GM19025 (cell line): ENCODE data around the gene TSGA10IP.

Experiments
- ATAC-seq: cut with Tn5 transposase; IDR thresholded peaks from one replicate; pipeline ENCODE4 v1.9.1; 2021; ENCODE audit warnings: mild to moderate bottlenecking, low read depth, moderate library complexity; ENCODE audit not compliant: unreplicated experiment

TSGA10IP gene

DNA sequence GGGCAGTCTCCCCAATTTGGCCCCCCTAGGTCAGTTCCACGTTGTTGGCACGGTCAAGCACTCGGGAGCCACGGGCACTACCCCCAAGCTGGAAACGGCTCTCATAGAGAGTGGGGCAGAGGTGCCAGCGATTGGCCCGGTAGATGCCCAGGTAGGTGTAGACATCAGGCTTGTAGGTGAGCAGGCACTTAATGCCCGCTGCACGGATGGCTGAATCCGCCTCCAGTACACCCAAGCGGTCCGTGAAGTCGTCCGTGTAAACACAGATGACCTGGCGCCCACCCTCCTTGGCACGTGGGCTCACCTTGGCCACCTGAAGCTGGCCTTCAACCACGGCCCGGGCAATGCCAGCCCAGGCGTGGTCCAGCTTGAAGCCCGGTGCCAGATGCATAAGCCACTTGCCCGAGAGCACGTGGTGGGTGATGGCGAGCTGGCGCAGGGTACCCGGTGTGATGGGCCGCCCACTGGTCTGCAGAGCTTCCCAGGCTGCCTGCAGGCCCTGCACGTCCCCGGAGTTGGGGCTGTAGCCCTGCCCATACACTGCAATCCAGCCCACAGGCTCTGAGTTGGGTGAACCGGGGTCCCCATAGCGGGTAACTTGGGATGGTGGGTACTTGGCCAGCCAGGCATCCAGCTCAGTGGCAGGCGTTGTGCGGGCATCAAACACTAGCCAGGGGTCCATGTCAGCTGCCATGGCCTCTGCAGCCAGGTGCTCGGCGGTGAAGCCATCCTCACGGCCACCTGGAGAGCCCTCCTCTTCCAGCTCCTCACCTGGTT is 27.7 kb upstream of the TSGA10IP start:
- no peak for ATAC-seq

DNA sequence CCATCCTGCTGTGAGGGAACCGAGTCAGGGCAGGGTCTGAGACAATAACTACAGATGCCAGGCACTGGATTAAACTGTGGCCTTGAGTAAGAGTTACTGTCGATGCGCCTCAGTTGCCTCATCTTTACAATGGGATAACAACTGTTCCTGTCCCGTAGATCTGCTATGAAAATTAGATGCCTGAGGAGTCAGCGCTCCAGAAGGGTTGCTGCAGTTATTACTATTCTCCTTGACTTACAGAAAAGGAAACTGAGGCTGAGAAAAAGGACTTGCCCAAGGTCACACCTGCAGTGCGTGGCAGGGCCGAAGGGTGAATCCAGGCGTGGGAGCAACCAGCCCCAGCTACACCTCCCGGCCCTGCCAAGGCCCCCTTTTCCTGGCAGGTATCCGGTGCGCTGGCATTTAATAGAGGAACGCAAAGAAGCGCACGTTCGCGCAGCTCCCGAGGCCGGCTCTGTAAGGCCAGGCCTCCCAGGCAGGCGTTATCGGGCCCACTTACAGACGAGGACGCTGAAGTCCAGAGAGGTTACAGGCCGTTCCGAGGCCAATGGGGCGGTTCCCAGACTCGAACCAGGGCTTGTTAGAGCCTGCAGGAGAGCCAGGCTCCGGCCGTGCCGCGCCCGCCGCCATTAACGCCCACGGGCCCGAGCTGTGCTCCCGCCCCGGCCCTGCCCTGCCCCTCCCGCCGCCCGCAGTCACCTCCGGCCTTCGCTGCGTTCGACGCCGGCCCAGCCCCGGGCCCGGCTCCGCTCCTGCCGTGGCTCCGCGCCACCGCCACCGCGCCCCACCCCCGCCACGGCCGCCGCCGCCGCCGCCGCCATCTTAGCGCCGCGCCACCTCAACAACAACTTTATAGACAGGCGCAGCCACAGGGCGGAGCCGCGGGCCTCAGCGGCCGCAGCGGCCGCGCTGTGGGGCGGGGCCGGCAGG is 26.8 kb upstream of the TSGA10IP start, which contains the start of gene C11orf68:
TSS of gene C11orf68 (minus strand) at position 852 of the 930 bp plus-strand sequence. CDS start at position 821, 31 bp downstream.
- peak; percentile 43 for ATAC-seq

DNA sequence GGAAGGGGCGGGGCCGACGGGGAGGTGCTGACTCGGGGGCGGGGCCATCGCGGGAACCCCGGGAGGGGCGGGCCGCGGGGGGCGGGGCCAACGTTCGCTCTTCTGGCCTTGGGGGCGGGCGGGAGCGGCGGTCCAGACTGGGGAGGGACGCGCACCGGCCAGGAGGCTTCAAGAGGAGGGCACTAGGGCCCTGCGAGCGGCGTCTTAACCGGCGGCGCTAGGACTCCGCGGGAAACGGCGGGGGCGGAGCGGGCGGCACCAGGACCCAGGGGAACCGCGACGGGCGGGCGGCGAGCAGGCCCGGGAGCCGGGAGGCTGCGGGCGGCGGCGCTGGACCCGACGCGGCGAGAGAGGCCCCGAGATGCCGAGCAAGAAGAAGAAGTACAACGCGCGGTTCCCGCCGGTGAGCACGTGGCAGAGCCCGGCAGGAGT is 26.1 kb upstream of the TSGA10IP start, which contains the start of gene DRAP1:
TSS of gene DRAP1 (plus strand) at position 286 of the 432 bp plus-strand sequence. CDS start at position 362, 76 bp downstream.
- peak; percentile 85 for ATAC-seq

DNA sequence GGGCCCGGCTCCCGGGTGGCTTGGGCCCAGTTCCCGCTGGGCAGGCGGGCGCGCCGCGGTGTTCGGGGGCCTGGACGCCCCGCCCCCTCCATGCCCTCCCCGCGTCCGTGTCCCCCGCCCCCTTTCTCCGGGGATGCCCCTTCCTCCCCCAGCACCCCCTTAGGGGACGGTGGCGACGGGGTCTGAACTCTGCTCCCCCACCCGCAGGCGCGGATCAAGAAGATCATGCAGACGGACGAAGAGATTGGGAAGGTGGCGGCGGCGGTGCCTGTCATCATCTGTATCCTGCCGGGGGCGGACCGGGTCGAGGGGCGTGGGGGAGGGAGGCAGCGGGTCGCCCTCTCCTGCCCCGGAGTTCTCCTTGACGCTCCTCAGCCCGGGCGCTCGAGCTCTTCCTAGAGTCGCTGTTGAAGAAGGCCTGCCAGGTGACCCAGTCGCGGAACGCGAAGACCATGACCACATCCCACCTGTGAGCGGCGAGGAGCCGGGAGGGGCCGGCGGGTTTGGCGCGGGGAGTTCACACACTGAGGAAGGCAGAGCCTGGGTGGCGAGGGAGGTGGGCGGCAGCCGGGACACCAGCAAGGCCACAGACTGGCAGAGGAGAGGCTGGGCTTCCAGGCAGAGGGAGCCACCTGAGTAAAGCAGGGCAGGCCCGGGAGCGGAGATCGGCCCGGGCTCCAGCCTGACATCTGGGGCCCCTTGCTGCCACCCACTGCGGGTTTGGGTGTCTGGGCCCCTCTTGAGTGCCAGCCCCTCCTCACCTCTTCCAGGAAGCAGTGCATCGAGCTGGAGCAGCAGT is 25.5 kb upstream of the TSGA10IP start:
- peak; percentile 40 for ATAC-seq

DNA sequence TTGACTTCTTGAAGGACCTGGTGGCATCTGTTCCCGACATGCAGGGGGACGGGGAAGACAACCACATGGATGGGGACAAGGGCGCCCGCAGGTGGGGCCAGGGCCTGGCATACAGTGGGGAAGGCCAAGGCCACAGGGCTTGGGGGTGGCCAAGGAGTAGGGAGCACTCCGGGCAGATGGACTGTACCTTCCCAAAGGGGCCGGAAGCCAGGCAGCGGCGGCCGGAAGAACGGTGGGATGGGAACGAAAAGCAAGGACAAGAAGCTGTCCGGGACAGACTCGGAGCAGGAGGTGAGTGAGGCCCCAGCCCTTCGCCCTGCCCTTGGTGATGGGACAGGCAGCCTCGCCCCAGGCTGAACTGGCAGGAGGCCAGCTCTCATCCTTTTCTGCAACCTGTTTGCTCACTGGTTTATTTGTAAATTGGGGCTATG is 24.9 kb upstream of the TSGA10IP start:
- ATAC-seq: no peak

DNA sequence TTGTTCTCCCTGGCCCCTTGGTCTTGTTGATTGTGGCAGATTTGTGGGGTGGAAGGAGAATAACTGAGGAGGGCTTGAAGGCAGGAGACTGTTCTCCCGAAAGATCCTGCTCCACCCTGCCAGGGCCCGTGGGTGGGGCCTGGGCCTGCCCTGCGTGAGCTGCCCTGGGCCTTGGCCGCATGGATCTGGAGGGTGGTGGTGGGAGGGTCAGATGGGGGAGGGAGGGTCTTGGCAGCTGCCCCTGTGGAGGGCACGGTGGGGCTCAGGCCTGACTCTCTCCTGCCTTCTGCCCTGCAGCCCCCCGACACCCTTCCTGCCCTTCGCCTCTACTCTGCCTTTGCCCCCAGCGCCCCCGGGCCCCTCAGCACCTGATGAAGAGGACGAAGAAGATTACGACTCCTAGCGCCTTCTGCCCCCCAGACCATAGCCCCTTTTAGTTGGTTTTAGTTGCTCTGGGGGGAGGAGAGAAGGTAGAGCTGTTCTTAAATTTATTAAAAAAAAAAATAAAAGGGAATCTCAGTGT is 24.2 kb upstream of the TSGA10IP start:
- ATAC-seq: no peak

DNA sequence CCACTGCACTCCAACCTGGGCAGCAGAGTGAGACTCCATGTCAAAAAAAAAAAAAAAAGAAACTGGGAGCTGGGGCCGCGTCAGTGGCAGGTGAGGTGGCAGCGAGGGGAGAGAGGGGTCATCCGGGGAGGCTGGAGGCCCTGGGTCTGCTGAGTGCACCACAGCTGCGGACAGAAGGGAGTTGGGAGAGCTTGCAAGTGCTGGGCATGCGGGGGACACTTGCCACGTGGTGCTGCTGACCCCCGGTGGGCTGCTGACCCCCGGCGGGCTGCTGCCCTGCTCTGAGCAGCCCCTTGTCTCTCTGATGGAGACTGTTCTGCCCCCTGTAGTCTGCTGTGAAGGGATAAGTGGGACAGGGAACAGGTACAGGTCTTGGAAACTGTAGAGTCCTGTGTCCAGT is 23.4 kb upstream of the TSGA10IP start:
- ATAC-seq: no peak

DNA sequence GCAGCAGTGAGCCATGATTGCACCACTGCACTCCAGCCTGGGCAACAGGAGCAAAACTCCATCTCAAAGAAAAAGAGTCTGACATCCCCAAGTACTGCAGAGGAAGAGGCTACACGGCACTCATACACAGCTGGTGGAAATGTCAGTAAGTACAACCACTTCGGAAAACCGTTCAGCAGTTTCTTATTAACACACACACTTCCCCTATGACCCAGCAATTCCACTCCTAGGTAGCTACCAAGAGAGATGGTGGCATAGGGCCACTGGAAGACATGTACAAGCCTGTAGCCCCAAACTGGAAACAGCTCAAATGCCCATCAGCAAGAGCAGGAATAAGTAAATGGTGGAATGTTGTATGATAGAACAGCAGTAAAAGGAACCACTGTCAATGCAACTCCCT is 22.7 kb upstream of the TSGA10IP start:
- ATAC-seq: no peak

DNA sequence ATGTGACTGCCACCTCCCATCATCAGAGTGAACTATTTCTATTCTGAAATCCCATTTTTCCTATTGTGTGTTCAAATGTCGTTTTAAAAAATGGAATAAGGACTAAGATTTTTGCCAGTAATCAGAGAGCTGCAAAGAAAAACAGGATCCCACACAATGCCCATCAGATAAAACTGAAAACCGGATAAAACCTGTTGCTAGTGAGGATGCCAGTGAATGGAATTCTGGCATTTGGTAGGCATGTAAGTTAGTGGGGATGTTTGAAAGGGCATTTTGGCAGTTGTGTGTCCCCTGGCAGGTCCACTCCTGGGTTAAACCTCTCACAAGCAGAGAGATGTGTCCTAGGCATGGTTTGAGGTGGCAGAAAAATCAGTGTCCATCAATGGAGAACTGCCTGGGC is 19.9 kb upstream of the TSGA10IP start:
- ATAC-seq: no peak

DNA sequence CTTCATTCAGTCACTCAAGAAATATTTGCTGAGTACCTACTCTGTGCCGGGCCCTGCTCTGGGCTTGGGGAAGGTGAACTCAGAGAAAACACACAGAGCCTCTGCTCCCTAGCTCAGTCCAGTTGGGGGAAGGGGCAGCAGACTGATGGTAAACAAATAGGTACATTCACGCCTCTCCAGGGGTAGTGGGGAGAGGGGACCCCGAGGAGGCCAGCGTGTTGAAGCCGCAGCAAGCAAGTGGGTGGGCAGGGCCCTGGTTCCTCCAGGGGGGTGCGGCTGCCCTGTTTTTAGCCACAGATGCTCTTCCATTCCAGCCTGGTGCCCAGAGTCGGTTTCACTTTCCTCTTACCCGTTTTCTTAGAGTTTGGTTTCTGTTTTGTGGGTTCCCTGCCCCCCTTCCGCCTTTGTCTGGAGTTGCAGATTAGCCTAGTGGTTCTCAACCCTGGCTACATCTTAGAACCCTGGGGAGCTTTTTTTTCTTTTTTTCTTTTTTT is 17.3 kb upstream of the TSGA10IP start:
- ATAC-seq: peak; percentile 77

DNA sequence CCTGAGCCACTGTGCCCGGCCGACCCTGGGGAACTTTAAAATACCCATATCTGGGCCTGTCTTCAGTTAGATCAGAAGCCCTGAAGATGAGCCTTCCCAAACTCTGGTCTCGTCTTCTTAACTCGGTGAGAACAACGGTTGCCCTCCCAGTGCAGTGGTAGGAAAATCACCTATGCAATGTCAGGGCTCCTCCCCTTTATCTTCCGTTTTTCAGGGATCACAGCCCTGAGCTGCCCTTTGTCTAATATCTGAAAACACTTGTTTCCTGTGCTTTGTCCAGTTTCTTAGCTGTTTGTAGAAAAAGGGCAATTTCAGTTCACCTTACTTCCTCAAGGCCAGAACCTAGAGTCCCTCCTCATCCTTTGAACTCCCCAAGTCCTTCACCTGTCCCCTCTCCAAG is 16.6 kb upstream of the TSGA10IP start:
- no peak for ATAC-seq

DNA sequence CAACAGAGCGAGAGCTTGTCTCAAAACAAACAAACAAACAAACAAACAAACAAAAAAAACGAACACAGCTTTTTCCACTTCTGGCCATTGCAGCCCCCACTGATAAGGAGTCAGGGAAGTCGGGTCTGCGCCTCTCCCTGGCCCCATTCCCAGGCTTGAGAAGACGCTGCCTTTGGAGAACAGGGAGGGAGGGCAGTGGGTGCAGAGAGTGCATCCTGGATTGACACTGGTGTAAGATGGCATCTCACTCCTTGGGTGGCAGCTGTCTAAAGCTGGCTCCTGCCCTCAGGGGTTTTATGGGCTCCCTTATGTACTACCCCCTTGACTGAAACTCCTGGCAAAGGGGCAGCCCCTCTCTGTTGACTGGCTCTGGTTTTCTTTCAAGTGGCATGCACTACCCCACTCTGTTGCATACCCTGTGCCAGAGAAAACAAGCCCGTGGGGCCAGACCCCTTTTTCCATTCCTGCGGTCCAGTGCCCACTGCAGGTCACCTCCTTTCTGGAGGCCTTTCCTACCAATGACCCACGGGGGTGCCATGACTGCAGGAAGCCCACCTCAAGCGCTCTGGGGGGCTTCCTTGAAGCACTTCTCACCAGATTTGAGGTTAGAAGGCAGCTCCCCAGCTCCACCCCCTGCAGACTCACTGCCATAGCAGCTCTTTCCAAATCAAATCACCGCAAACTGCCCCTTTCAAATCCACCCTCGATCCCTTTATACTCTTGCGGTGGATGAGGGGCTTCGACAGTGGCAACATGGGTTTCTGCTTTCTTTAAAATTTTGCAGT is 13.3 kb upstream of the TSGA10IP start:
- ATAC-seq: no peak

DNA sequence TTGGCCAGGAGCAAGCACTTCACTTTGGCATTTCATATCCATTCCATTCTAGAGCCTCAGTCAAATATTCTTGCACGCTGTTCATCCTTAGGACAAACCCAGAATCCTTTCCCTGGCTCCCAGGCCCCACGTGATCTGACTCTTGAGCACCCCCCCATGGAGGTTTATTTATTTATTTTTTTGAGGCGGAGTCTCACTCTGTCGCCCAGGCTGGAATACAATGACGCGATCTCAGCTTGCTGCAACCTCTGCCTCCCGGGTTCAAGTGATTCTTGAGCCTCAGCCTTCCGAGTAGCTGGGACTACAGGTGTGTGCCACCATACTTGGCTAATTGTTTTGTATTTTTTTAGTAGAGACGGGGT is 12.7 kb upstream of the TSGA10IP start:
- no peak for ATAC-seq

DNA sequence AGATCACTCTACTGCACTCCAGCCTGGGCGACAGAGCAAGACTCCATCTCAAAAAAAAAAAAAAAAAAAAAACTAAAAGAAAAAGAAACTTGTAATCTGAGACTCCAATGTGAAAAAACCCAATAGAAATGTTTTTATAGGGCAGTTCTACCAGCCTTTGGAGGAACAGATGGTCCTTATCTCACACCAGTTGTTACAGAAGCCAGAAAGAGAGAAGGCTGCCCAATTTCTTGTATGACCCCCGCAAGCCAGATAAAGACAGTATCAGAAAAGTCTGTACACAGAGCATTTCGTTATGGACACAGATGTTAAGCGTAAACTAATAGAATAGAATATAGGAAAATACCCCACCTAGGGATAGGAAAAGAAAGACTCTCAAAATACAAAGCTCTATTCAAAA is 11.3 kb upstream of the TSGA10IP start:
- no peak for ATAC-seq

DNA sequence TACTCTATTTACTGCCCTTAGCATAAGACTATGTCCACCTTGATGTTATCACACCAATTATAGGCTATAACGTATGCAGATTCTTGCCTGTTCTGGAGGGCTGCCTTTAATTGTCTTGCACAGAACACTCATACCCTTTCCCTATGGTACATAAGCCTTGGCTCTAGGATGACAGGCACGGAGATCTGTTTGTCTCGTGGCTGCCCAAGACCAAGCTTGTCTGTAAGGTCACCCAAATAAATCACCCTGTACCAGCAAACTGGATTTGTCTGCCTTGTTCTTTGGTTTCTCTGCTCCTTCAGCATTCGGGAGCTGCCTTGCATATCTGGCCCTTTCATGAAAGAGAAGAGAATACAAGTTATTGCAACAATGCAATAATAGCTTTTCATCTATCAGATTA is 7.5 kb upstream of the TSGA10IP start:
- ATAC-seq: no peak

DNA sequence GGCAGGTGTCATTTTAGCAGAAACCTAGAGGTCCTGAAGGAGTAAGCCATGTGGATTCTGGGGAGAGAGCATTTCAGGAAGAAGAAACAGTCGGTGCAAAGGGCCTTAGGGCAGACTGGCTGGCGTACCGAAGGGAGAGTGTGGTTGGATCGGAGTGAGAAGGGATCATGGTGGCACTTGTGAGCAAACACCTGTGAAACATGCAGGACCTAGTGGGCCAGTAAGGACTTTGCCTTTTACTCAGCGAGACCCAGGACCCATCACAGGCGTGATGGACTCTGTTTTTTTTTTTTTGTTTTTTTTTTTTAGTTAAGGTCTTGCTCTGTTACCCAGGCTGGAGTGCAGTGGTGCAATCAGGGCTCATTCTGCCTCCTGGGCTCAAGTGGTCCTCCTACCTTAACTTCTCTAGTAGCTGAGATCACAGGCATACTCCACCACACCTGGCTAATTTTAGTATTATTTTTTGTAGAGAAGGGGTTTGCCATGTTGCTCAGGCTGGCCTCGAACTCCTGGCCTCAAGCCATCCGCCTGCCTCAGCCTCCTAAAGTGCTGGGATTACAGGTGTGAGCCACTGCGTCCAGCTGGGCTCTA is 3.5 kb upstream of the TSGA10IP start:
- no peak for ATAC-seq

DNA sequence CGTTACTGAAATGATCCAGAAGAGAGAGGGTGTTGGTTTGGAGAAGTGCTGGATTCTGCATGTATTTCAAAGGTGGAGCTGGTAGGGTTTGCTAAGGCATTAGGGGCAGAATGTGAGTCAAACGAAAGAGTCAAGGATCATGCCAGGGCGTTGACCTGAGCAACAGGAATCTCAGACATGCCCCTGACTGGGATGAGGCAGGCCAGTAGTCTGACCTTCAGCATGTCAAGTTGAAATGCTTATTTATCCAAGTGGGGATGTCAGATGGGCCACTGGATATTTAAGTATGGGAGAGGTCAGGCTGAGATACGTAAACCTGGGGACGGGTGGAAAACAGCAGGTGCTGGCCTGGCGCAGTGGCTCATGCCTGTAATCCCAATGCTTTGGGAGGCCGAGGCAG is 2.7 kb upstream of the TSGA10IP start:
- no peak for ATAC-seq

DNA sequence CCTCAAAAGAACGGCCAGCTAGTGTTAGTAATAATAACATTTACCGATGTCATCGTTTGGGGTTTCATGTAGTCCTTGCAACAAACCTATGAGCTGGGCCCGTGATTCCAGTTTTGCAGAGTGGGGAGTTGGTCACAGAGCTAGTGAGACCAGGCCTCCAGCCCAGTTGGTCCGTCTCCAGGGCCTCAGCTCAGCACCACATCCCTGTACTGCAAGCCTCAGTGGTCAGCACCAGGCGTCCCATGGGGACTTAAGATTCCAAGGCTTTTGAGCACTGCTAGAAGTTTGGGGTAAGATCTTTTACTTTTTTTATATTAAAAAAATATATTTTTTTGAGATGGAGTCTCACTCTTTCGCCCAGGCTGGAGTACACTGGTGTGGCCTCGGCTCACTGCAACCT is 1.1 kb upstream of the TSGA10IP start:
- no peak for ATAC-seq

DNA sequence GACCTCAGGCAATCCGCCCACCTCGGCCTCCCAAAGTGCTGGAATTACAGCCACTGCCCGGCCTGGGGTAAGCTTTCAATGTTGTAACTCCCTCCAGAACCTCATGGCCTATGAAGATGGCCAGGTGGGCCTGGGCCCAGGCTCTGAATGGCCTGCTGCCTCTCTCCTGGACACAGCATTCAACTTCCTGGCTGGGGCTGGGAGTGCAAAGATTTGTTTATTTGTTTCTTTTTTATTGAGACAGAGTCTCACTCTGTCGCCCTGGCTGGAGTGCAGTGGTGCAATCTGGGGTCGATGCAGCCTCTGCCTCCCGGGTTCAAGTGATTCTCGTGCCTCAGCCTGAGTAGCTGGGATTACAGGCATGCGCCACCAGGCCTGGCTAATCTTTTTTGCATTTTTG is 513 bp upstream of the TSGA10IP start:
- ATAC-seq: no peak
